Measurements from ENCODE around the gene ARHGAP6. TPM values are rescaled to one million over a fixed set of nuclear protein-coding genes. Genes with fewer than 3 reads are reported as not detected.

Gene ARHGAP6
- total RNA-seq, 4 donors from 2014 or later, result 2.7 to 9.1 (median 4.3) TPM

GRCh38 chrX:11540532-11541377 lies 125.0 kb downstream of the ARHGAP6 start:
- WGBS, 2 donors, result 68 to 88% methylated on average over 4 of the region's 4 CpGs
- TF ChIP-seq POLR2A (IDR thresholded peaks at IDR 0.05) (no peak), CTCF (IDR thresholded peaks at IDR 0.05) (no peak)
- H3K4me3 ChIP-seq (ENCODE audit: low read depth, poor library complexity, severe bottlenecking), result no peak overlapping the region
- intact Hi-C loops (cut with DNase I; ENCODE audit: low total_unique reads), result no loop called here
- DNase-seq (ENCODE audit: low spot score in 2 of 2), result no peak

GRCh38 chrX:11537141-11537540 lies 128.6 kb downstream of the ARHGAP6 start:
- no peak for DNase-seq (ENCODE audit: low spot score in 2 of 2)
- WGBS, 2 donors, result 51 to 67% methylated on average over 5 of the region's 5 CpGs
- intact Hi-C loops (cut with DNase I; ENCODE audit: low total_unique reads), result loop anchor here (10.0 kb wide), 1 partner anchor 238 kb away; no protein-coding TSS in a partner anchor
- no peak overlapping the region for H3K4me3 ChIP-seq (ENCODE audit: low read depth, poor library complexity, severe bottlenecking)
- TF ChIP-seq POLR2A (IDR thresholded peaks at IDR 0.05) (no peak), CTCF (IDR thresholded peaks at IDR 0.05) (no peak)

GRCh38 chrX:11535156-11535919 lies 130.4 kb downstream of the ARHGAP6 start:
- 67 to 87% methylated on average over 5 of the region's 5 CpGs for WGBS, 2 donors
- no peak overlapping the region for H3K4me3 ChIP-seq (ENCODE audit: low read depth, poor library complexity, severe bottlenecking)
- TF ChIP-seq POLR2A (IDR thresholded peaks at IDR 0.05) (no peak), CTCF (IDR thresholded peaks at IDR 0.05) (no peak)
- DNase-seq (ENCODE audit: low spot score in 2 of 2), result no peak
- intact Hi-C loops (cut with DNase I; ENCODE audit: low total_unique reads), result loop anchor here (10.0 kb wide), 1 partner anchor 239 kb away; no protein-coding TSS in a partner anchor

- DNase-seq (ENCODE audit: low spot score in 2 of 2), result no peak
- 0% methylated on average over 2 of the region's 2 CpGs for WGBS, 2 donors
- intact Hi-C loops (cut with DNase I; ENCODE audit: low total_unique reads), result loop anchor here (10.0 kb wide), 1 partner anchor 242 kb away; no protein-coding TSS in a partner anchor
- TF ChIP-seq CTCF (IDR thresholded peaks at IDR 0.05), result peak in 1 of 3 donors; percentile 33
- TF ChIP-seq POLR2A (IDR thresholded peaks at IDR 0.05), result no peak
- no peak overlapping the region for H3K4me3 ChIP-seq (ENCODE audit: low read depth, poor library complexity, severe bottlenecking)
These were observed 132.5 kb downstream of the ARHGAP6 start for GRCh38 chrX:11533199-11533651.

- TF ChIP-seq POLR2A (IDR thresholded peaks at IDR 0.05) (no peak), CTCF (IDR thresholded peaks at IDR 0.05) (no peak)
- H3K4me3 ChIP-seq (ENCODE audit: low read depth, poor library complexity, severe bottlenecking), result no peak overlapping the region
- no peak for DNase-seq (ENCODE audit: low spot score in 2 of 2)
- intact Hi-C loops (cut with DNase I; ENCODE audit: low total_unique reads), result loop anchor here (10.0 kb wide), 1 partner anchor 242 kb away; no protein-coding TSS in a partner anchor
These were observed 133.2 kb downstream of the ARHGAP6 start for GRCh38 chrX:11532291-11533078.

All from lower leg skin (tissue), 4 donors.